GM19025 (cell line): Measurements from ENCODE around the gene MARCHF3.
"Not testable (repeated sequence)": the region's sequence is repeated elsewhere in the genome, so short reads cannot be mapped to it uniquely, and the experiment has no call there.

Experiments used
- ATAC-seq: cut with Tn5 transposase; IDR thresholded peaks from one replicate; pipeline ENCODE4 v1.9.1; 2021; ENCODE audit warnings: mild to moderate bottlenecking, low read depth, moderate library complexity; ENCODE audit not compliant: unreplicated experiment

MARCHF3 gene

GRCh38 chr5:127053049-127053448 is 22.7 kb upstream of the MARCHF3 start:
- no peak for ATAC-seq

DNA sequence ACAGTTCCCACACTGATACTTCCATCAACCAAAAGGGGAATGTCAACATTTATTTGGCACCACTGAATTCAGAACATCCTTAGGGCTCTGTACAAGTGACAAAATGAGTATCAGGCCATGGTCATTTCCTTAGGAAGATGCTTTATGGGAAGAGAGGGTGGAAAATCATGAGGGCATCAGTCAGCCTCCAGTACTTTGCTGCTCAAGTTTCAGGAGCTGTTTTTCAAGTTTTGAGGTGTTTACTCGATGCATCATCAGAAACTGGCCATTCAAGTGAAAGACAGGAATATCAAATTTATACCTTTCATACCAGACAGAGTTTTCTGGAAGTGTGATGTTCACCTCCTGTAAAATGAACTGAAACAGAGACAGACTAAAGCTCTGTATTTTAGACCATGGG is 21.2 kb upstream of the MARCHF3 start:
- no peak for ATAC-seq

DNA sequence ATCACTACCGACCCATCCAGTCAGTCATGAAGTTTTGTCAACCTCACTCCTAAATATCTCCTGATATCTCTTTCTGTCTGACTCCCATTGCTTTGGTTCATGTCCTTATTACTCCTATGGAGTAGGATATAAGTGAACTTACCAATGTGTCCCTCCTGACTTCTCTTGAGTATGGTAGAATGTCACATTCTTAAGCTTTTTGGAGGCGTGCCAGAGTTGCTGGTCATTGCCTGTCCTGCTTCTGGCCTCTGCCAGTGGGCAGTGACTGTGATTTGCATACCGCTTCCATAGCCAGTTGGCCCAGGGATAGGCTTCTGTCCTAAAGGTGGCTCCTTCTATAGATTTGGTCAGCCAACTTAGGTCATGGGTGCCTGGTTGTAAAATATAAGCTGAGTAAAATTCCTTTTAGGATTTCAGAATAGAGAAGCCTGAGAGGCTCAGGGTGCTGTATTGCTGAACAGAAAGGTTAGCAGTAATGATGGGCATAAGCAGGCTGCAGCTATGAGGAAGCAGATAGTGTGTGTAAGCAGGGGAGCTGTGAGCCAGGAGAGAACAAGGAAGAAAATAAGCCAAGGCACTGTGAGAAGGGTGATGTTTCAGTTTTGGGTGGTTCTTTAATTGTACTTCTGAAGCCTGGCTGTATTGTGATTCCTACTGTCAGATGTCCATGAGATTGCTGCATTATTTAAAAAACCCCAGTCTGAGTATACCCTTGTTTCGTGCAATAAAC is 16.1 kb upstream of the MARCHF3 start:
- no peak for ATAC-seq

- no peak for ATAC-seq
These were observed 12.2 kb upstream of the MARCHF3 start for GRCh38 chr5:127042593-127042992.

GRCh38 chr5:127041571-127041970 is 11.2 kb upstream of the MARCHF3 start:
- no peak for ATAC-seq

DNA sequence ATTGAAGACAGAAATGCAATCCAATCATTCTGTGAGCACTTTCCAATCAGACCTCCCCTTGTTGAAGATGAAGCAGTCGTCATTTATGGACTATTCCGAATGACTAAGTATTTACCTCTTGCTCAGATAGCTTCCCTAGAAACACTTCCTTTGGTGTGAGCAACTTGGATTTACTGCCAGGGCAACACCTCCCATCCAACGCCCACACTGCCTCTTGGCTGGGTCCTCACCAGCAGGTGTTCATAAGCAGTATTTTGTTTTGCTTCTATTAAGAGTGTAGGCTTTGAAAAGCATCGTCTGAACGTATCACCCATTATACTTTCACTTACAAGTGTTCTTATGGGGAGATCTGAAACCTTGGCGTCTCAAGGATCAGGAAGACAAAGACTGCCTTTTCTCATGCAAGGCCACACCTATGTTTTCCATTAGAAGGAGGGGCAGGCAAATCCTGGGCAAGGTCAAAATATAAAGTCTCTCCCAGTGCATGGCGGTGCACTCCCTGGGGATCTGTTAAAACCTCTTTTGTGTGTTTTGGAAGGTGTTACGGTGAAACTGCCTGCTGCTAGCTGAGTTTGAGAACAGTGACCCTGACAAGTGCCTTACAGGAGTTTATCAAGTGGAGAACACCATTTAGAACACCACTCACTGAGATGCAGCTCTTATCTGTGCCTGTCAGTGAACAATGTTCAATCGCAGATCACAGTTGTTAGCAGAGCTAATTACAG is 10.6 kb upstream of the MARCHF3 start:
- no peak for ATAC-seq

DNA sequence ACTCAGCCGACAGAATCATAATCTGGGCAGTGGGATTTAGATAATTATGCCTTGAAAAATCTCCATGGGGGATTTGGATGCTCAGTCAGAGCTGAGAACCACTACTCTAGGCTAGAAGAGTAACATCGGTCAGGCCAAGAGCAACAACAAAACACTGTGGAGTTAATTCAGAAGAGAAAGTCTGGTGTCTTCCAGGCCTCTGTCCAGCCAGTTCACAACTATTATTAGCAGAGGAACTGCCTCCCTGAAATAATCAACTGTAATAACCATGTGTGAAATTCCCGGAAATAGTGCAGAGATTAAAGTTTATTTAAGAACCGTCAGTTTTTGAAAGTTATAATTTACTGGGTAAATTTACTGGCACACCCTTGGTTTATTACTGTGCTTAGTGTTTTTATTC is 8.2 kb upstream of the MARCHF3 start:
- ATAC-seq: no peak

GRCh38 chr5:127031863-127032232 is 1.5 kb upstream of the MARCHF3 start:
- ATAC-seq: no peak

- no peak for ATAC-seq
These were observed 947 bp upstream of the MARCHF3 start for GRCh38 chr5:127031147-127031862.

DNA sequence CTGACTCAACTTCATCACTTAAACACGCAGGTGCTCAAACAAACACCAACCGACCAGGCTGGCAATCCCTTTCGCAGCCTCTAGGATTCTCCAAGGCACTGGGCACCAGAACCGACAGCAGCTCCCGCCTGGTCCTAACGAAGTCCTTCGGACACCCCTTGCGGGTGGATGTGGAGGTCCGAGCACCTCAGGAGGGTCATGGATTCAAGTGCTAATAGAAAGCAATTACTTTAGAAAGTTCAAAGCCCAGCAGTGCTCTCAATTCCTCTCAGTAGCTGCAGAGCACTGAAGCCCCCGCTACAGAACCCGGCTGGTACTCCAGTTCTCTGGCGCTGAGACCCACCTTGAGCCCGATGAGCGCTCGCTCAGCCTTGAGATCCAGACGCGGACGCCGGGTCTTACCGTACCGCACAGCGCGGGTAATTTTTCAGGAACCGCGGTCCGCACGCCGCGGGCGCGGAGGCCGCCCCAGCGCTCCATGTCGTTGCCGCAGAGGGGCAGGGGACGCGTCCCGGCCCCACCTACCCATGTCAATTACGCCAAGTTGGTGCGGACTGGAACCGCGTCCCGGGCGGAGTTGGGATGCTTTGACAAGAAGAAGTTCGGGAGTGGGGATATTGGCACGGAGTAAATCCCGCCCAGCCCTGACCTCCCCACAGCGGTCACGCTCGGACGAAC is 638 bp downstream of the MARCHF3 start:
- no peak for ATAC-seq

GRCh38 chr5:127028822-127029457 is 1.4 kb downstream of the MARCHF3 start:
- no peak for ATAC-seq

DNA sequence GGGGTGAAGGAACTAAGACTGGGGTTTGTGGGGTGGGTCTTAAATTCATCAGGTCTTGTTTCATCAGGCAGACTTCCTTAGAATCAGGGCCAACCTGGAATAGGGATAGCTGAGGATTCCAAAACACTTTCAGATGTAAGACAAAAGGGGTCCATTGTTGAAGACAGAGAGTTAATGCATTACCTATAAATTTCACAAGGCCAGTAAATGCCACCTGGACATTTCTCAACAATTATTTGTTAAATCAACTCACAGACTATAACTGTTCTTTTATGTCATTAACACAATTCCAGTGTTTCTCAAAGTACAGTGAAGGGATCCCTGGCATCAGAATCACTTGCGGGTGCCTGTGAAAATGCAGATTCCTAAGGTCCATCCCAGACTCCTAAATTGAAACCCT is 2.8 kb downstream of the MARCHF3 start:
- ATAC-seq: no peak

- ATAC-seq: no peak
These were observed 4.2 kb downstream of the MARCHF3 start for GRCh38 chr5:127026166-127026565.

GRCh38 chr5:127025467-127025866 is 4.9 kb downstream of the MARCHF3 start:
- no peak for ATAC-seq

DNA sequence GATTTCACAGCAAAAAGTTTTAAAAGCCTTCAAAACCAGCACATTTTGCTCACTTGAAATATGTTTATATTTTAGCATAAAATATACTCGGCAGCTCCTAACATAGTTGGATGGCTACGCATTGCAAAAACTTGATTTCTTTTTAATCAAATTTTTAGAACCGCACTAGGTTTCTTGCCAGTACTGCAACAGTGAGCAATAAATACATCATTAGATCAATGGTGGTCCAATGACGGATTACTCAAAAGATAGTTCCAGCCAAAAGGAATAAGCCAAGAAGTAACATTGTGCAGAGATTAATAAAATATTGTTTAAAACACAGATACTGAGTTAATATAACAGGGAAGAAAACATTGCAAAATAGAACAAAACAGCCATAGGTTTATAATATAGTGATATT is 5.5 kb downstream of the MARCHF3 start:
- ATAC-seq: no peak

DNA sequence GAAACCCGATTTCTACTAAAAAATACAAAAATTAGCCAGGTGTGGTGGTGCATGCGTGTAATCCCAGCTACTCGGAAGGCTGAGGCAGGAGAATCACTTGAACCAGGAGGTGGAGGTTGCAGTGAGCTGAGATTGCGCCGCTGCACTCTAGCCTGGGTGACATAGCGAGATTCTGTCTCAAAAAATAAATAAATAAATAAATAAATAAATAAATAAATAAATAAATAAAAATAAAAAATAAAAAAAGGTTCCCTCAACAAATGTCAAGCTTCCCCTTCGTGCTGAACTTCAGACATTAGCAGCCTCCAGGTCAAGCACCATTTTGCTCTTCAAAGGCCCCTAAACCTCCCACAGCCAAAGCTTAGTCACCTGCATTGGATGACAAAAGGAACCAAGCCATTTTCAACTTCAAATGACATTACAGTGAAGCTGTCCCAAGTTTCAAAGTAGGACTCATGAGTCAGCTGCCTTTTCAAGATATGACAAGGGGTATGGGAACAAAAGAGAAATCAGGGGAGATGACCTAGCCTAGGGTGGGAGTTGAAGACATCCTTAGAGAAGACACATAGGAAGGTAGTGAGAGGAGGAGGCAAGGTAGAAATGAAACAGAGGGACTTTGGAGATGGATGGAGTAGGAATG is 6.7 kb downstream of the MARCHF3 start:
- not testable (repeated sequence) for ATAC-seq

GRCh38 chr5:127022846-127023245 is 7.5 kb downstream of the MARCHF3 start:
- ATAC-seq: no peak

DNA sequence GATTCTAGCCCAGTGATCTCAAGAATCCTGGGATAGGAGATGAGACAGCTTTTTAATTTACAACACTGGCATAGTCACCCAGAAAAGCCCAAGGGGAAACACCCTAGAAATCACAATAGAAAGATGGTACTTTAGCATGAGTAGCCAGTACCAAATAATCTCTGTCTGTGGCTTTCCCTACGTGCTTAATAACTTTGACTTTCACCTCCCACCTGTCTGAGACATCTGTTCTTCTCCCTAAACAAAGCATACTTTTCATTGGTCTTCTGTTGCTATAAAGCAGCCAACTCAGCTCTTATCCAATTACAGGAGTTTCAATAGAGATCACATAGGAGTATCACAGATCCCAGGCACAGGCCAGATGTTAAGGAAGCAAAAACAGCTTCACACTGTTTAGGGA is 10.4 kb downstream of the MARCHF3 start:
- ATAC-seq: no peak

GRCh38 chr5:127016722-127017121 is 13.6 kb downstream of the MARCHF3 start:
- not testable (repeated sequence) for ATAC-seq

GRCh38 chr5:127015716-127016115 is 14.6 kb downstream of the MARCHF3 start:
- ATAC-seq: no peak
